Activated naive CD4-positive, alpha-beta T cell treated with anti-CD3 and anti-CD28 coated beads for 36 hours (primary cell): ENCODE data around the gene CDC42EP5. TPM values are rescaled to one million over a fixed set of nuclear protein-coding genes. Genes with fewer than 3 reads are reported as not detected.
A peak's percentile ranks its signal among the peaks of the same experiment; 100 is the strongest.
"Not testable (repeated sequence)": the region's sequence is repeated elsewhere in the genome, so short reads cannot be mapped to it uniquely, and the experiment has no call there.

Experiments used
- CTCF ChIA-PET: fragments of 350-600 bp; sonication (Branson Sonifier 250); formaldehyde crosslinking; loops from one replicate; lab custom pipeline; 2021; ENCODE audit warnings: antibody characterized with exemption; lab: Charles Lee
- DNase-seq: peaks from one replicate; pipeline ENCODE4 v3.0.0-alpha.2; 2020
- H3K27ac Mint-ChIP-seq: one replicate; pipeline ENCODE4 v1.8.0; 2021; ENCODE audit warnings: mild to moderate bottlenecking, mixed read lengths
- H3K27me3 Mint-ChIP-seq: one replicate; pipeline ENCODE4 v1.8.0; 2021; ENCODE audit warnings: low read depth, mixed read lengths
- H3K36me3 Mint-ChIP-seq: one replicate; pipeline ENCODE4 v1.8.0; 2021; ENCODE audit warnings: low read depth, mixed read lengths
- H3K4me1 Mint-ChIP-seq: one replicate; pipeline ENCODE4 v1.8.0; 2021; ENCODE audit warnings: low read depth, mixed read lengths
- H3K4me3 Mint-ChIP-seq: one replicate; pipeline ENCODE4 v1.8.0; 2021; ENCODE audit warnings: mild to moderate bottlenecking, moderate library complexity, mixed read lengths
- H3K9me3 Mint-ChIP-seq: one replicate; pipeline ENCODE4 v1.8.0; 2021; ENCODE audit warnings: mixed read lengths
- intact Hi-C: fragments of 100-400 bp; cut with micrococcal nuclease; formaldehyde crosslinking; loops from one replicate; pipeline ENCODE4 v1.15.1; 2023
- total RNA-seq, 2 experiments: library from RNA; stranded (reverse); gene quantifications; one replicate each; pipeline ENCODE4 v1.2.3, GENCODE V29; 2021

Gene CDC42EP5
- total RNA-seq, 2 experiments from 2014 or later: not detected

DNA sequence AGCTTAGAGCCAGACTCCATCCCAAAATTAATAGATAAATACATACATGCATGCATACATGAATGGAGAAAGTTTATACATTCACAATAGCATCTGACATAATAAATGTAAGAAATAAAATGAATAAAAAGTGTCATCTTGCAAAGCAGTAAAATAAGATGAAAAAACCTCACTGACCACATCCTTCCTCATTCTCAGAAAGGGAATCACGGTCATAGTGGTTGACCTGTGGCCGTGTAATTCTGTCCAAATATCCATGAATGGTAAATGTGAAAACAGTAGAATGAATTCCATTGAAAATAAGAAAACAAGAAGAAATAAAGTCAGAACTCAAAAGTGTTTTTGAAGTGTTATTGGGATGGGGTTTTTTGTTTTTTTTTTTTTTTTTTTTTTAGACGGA is 9.8 kb upstream of the CDC42EP5 start:
- peaks cover 3% of the 10 kb centered on the region for H3K4me1 Mint-ChIP-seq
- intact Hi-C loops: loop anchor here (5.0 kb wide), 2 partner anchors 39 to 169 kb away; no protein-coding TSS in a partner anchor
- H3K36me3 Mint-ChIP-seq: no peaks in the 10 kb centered on the region
- no peak overlapping the region for H3K27ac Mint-ChIP-seq
- no peak for DNase-seq
- CTCF ChIA-PET: interaction anchor here (1.0 kb wide), 1 partner anchor 191 kb away, joined by 4 read pairs; no protein-coding TSS in a partner anchor
- no peak overlapping the region for H3K4me3 Mint-ChIP-seq
- H3K27me3 Mint-ChIP-seq: peaks cover 13% of the 10 kb centered on the region
- H3K9me3 Mint-ChIP-seq: no peaks in the 10 kb centered on the region

DNA sequence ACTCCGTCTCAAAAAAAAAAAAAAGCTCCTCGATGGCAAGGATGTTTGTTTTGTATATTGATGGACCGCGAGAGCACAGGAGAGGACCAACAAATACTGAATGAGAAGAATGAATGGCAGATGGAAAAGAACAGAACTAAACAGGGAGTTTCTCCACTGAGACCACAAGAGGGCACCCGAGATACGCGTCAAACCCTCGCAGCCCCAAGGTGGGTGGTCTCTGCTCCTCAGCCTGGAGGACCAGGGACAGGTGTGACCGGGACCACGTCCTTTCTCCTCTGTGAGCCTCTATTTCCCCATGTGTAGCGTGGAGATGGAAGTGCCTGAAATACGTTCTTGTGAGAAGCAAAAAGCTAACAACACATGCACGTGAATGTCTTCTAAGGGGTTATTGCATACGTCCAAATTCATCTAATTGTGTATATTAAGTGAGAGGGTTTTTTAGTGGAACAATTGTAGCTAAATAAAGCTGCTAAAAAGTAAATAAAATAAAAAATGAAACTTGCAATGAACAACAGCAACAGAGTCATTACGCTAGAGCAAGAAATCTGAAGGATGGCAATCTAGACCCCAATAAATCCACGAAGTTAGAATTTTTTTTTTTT is 8.3 kb upstream of the CDC42EP5 start:
- Mint-ChIP-seq H3K36me3 (no peaks in the 10 kb centered on the region), H3K27ac (no peak overlapping the region), H3K27me3 (peaks cover 19% of the 10 kb centered on the region), H3K4me1 (peaks cover 3% of the 10 kb centered on the region), H3K9me3 (no peaks in the 10 kb centered on the region), H3K4me3 (no peak overlapping the region)
- CTCF ChIA-PET: interaction anchor here (0.5 to 5.6 kb wide), 15 partner anchors 12 to 221 kb away, joined by 3 to 62 read pairs (median 3); partner anchors contain the start of gene LENG9
- intact Hi-C loops: loop anchor here (1.0 to 5.0 kb wide), 3 partner anchors 41 to 195 kb away; no protein-coding TSS in a partner anchor
- peak; percentile 57 for DNase-seq

DNA sequence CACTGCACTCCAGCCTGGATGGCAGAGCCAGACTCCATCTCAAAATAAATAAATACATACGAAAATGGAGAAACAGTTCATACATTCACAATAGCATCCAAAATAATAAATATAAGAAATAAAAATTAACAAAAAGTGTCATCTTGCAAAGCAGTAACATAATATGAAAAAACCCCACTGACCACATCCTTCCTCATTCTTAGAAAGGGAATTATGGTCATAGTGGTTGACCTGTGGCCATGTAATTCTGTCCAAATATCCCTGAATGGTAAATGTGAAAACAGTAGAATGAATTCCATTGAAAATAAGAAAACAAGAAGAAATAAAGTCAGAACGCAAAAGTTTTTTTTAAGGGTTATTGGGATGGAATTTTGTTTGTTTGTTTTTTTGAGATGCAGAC is 7.0 kb upstream of the CDC42EP5 start:
- intact Hi-C loops: loop anchor here (5.0 kb wide), 2 partner anchors 42 to 172 kb away; no protein-coding TSS in a partner anchor
- H3K9me3 Mint-ChIP-seq: no peaks in the 10 kb centered on the region
- H3K27me3 Mint-ChIP-seq: peaks cover 19% of the 10 kb centered on the region

DNA sequence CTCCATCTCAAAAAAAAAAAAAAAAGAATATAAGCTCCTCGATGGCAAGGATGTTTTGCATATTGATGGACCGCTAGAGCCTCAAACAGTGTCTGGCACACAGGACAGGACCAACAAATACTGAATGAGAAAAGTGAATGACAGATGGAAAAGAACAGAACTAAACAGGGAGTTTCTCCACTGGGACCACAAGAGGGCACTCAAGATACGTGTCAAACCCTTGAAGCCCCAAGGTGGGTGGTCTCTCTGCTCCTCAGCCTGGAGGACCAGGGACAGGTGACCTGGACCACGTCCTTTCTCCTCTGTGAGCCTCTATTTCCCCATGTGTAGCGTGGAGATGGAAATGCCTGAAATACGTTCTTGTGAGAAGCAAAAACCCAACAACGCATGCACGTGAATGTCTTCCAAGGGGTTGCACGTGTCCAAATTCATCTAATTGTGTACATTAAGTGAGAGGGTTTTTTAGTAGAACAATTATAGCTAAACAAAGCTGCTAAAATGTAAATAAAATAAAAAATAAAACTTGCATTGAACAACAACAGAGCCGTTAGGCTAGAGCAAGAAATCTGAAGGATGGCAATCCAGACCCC is 5.7 kb upstream of the CDC42EP5 start:
- CTCF ChIA-PET: interaction anchor here (0.7 to 5.6 kb wide), 14 partner anchors 15 to 201 kb away, joined by 3 to 62 read pairs (median 3); no protein-coding TSS in a partner anchor
- DNase-seq: peak; percentile 50
- Mint-ChIP-seq H3K36me3 (no peaks in the 10 kb centered on the region), H3K9me3 (no peaks in the 10 kb centered on the region), H3K4me1 (peaks cover 3% of the 10 kb centered on the region), H3K27ac (no peak overlapping the region), H3K27me3 (peaks cover 23% of the 10 kb centered on the region), H3K4me3 (no peak overlapping the region)
- intact Hi-C loops: no loop called here

More for the DNA sequence above, 7.0 kb upstream of the CDC42EP5 start:
- Mint-ChIP-seq H3K27ac (no peak overlapping the region), H3K36me3 (no peaks in the 10 kb centered on the region), H3K4me3 (no peak overlapping the region), H3K4me1 (peaks cover 3% of the 10 kb centered on the region)
- no peak for DNase-seq
- CTCF ChIA-PET: interaction anchor here (0.6 to 5.6 kb wide), 5 partner anchors 36 to 200 kb away, joined by 3 to 62 read pairs (median 4); no protein-coding TSS in a partner anchor

DNA sequence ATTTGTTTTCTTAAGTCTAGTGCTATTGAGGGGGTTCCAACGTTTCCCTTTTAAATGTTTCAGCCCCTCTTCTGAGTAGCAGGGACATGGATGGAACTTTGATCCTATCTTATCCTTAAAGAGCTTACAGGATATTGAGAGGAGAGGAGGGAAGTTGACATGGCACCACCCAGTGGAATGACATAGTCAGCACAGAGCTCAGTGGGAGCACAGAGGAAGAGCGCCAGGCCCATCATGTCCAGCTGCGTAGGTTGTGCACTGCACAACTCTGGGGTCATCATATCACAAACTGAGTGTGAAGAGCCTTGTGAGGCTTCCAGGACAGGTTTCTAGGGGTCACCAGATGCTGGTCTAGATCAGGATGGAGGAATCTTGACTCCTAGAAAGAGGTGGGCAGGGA is 4.6 kb upstream of the CDC42EP5 start:
- CTCF ChIA-PET: interaction anchor here (1.4 to 5.6 kb wide), 3 partner anchors 176 to 203 kb away, joined by 4 to 62 read pairs (median 43); no protein-coding TSS in a partner anchor
- Mint-ChIP-seq H3K27me3 (peaks cover 27% of the 10 kb centered on the region), H3K4me1 (peaks cover 5% of the 10 kb centered on the region), H3K9me3 (no peaks in the 10 kb centered on the region), H3K27ac (no peak overlapping the region), H3K36me3 (no peaks in the 10 kb centered on the region), H3K4me3 (no peak overlapping the region)
- intact Hi-C loops: no loop called here
- DNase-seq: no peak

DNA sequence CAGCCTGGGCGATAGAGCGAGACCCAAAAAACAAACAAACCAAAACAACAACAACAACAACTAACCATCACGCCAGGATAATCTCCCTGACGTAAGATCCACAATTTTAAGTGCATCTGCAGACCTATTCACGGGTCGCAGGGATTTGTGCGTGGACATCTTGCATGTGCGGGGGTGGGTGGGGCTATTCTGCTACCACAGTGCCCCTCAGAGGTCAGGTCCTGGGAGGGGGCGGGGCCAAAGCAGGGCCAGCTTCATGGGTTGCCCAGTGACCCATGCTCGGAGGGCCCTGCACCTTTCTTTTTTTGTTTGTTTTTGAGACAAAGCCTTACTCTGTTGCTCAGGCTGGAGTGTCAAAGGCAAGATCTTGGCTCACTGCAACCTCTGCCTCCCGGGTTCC is 2.6 kb upstream of the CDC42EP5 start:
- Mint-ChIP-seq H3K36me3 (no peaks in the 10 kb centered on the region), H3K4me1 (peaks cover 6% of the 10 kb centered on the region), H3K4me3 (no peak overlapping the region), H3K9me3 (no peaks in the 10 kb centered on the region), H3K27ac (no peak overlapping the region), H3K27me3 (peaks cover 25% of the 10 kb centered on the region)
- CTCF ChIA-PET: interaction anchor here (0.7 kb wide), 1 partner anchor 991 kb away, joined by 3 read pairs; no protein-coding TSS in a partner anchor
- intact Hi-C loops: no loop called here
- DNase-seq: no peak

DNA sequence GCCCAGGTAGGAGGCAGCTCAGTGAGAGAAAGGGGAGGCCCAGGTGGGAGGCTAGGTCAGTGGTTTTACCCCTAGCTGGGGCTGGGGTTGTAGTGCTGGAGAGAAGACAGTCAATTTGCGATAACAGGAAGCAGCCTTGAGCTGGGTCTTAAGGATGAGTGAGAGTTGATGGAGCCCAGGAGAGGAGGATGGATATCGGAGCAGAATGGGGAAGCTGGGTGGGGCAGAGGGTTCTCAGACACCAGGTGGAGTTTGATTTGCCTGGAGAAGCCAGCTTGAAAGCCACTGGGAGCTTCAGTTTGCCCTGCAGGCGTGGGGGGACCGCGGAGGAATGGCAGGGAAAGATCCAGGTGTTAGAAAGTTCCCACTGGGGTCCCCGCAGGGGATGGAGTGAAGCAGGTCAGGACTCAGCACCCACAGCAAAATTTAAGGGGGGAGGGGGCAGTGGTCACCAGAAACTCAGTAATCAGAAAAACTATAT is 836 bp upstream of the CDC42EP5 start:
- DNase-seq: no peak
- no peak overlapping the region for H3K4me3 Mint-ChIP-seq
- peaks cover 9% of the 10 kb centered on the region for H3K4me1 Mint-ChIP-seq
- H3K9me3 Mint-ChIP-seq: no peaks in the 10 kb centered on the region
- H3K27me3 Mint-ChIP-seq: peaks cover 41% of the 10 kb centered on the region
- CTCF ChIA-PET: interaction anchor here (0.6 to 1.4 kb wide), 4 partner anchors 11 to 557 kb away, joined by 3 to 11 read pairs (median 3); partner anchors contain the start of gene LENG9
- no peak overlapping the region for H3K27ac Mint-ChIP-seq
- H3K36me3 Mint-ChIP-seq: no peaks in the 10 kb centered on the region
- intact Hi-C loops: no loop called here

DNA sequence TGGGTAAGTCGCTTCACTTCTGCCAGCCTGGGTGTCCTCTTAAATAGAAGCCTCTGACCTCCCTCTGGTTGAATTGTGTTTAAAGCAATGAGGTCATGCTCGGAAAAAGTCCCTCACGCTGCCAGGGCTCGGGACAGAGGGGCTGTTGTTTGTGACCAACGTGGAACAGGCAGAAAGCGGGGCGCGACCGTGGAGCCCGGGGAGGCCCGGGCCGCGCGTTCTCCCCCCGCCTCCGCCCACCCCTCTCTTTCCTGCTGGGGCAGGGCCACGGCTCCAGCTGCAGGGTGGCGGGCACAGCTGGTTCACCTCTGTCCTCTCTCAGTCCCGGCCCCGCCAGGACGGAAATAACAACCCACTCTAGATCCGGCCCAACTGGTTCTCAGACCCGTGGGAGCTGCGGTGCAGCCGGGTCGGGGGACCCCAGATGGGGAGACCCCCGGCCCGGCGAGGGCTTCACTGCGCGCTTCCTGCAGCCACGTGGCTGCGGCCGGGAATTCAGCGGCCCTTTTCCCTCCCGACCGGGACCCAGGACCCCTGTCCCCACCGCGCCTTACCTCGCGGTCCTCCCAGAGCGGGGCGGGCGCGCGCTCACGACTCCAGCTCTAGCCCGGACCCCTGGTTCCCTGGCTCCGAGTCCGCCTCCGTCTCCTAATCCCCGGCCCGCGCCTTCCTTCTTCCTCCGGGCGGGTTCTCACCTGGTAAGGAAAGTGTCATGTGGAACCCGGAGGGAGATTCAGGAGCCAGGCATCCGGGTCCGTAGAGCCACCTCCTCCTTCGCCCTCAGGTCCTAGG is 1.9 kb downstream of the CDC42EP5 start:
- no peak overlapping the region for H3K4me3 Mint-ChIP-seq
- no peaks in the 10 kb centered on the region for H3K36me3 Mint-ChIP-seq
- no peaks in the 10 kb centered on the region for H3K9me3 Mint-ChIP-seq
- no peak overlapping the region for H3K27ac Mint-ChIP-seq
- peaks cover 9% of the 10 kb centered on the region for H3K4me1 Mint-ChIP-seq
- peaks cover 38% of the 10 kb centered on the region for H3K27me3 Mint-ChIP-seq
- no peak for DNase-seq
- intact Hi-C loops: no loop called here
- CTCF ChIA-PET: no interaction called here

DNA sequence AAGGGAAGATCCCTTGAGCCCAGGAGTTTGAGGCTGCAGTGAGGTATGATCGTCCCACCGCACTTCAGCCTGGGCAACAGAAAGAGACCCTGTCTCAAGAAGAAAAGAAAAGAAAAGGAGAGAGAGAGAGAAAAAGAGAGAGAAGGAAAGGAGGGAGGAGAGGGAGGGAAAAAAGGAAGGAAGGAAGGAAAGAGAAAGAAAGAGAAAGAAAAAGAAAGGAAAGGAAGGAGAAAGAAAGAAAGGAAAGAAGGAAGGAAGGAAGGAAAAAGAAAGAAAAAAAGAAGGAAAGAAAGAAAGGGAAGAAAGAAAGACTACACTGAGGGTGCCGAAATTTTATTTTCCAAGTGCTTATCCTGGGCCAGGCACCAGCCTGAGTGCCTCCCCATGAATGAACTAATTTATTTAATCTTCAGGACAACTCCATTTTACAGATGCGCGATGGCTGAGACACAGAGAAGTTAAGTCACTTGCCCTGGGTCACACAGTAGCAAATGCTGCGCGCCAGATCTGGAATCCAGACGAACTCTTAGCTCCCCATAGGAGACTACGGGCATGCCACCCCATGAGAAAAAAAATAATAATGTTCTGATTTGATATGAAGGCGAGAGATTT is 2.7 kb downstream of the CDC42EP5 start:
- peaks cover 42% of the 10 kb centered on the region for H3K27me3 Mint-ChIP-seq
- intact Hi-C loops: no loop called here
- peaks cover 9% of the 10 kb centered on the region for H3K4me1 Mint-ChIP-seq
- H3K4me3 Mint-ChIP-seq: no peak overlapping the region
- H3K9me3 Mint-ChIP-seq: no peaks in the 10 kb centered on the region
- no peak overlapping the region for H3K27ac Mint-ChIP-seq
- CTCF ChIA-PET: interaction anchor here (0.7 kb wide), 1 partner anchor 11 kb away, joined by 4 read pairs; no protein-coding TSS in a partner anchor
- no peak for DNase-seq
- no peaks in the 10 kb centered on the region for H3K36me3 Mint-ChIP-seq

DNA sequence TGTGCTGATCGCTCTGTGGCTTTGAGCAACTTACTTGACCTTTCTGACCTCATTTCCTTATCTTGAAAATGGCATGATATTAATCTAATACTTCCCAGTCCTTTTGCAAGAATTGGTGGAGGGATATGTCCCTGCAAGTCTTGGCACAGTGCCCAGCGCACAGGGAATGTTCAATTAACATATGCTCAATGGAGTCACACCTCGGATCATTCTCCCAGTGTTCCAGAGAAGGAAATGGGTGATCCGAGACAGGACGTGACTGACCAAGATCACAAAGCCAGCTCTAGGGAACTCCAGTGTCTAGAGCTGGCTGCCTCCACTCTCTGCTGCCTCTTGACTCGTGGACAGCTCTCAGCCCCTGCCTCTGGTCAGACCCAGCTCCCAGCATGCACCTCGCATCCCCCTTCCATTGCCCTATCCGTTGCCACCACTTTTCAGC is 3.6 kb downstream of the CDC42EP5 start:
- CTCF ChIA-PET: interaction anchor here (0.7 kb wide), 1 partner anchor 12 kb away, joined by 4 read pairs; no protein-coding TSS in a partner anchor
- H3K4me1 Mint-ChIP-seq: peaks cover 11% of the 10 kb centered on the region
- H3K4me3 Mint-ChIP-seq: no peak overlapping the region
- no peaks in the 10 kb centered on the region for H3K9me3 Mint-ChIP-seq
- peaks cover 43% of the 10 kb centered on the region for H3K27me3 Mint-ChIP-seq
- no peak for DNase-seq
- H3K27ac Mint-ChIP-seq: no peak overlapping the region
- no peaks in the 10 kb centered on the region for H3K36me3 Mint-ChIP-seq
- intact Hi-C loops: loop anchor here (10.0 kb wide), 2 partner anchors 615 to 1185 kb away; partner anchors contain the start of gene U2AF2

DNA sequence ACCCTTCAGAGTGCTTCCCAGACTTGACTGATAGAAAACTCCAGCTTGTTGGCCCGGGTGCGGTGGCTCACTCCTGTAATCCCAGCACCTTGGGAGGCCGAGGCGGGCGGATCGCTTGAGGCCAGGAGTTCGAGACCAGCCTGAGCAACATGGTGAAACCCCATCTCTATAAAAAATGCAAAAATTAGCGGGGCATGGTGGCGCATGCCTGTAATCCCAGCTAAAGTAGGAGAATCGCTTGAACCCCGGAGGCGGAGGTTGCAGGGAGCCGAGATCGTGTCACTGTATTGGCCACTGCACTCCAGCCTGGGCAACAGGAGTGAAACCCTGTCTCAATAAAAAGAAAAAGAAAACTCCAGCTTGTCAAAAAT is 7.0 kb downstream of the CDC42EP5 start:
- Mint-ChIP-seq H3K4me1 (peaks cover 17% of the 10 kb centered on the region), H3K4me3 (peak overlapping the region; percentile 54), H3K27me3 (peaks cover 36% of the 10 kb centered on the region)
- H3K27ac Mint-ChIP-seq, H3K36me3 Mint-ChIP-seq, CTCF ChIA-PET, DNase-seq, H3K9me3 Mint-ChIP-seq: not testable (repeated sequence)
- intact Hi-C loops: loop anchor here (10.0 kb wide), 2 partner anchors 619 to 1189 kb away; partner anchors contain the start of gene U2AF2
